HL-60 (cell line): ENCODE data around the gene CALR3.
"Not testable (repeated sequence)": the region's sequence is repeated elsewhere in the genome, so short reads cannot be mapped to it uniquely, and the experiment has no call there.

Experiments used
- DNase-seq, 2 experiments: peaks; one replicate each; pipeline ENCODE4 v3.0.0-alpha.2; 2010 to 2020; ENCODE audit warnings: low read depth in 1 of 2, low spot score in 1 of 2
- H3K27ac ChIP-seq: fragments of 250-450 bp; sonication (Bioruptor Pico); replicated peaks from 2 replicates; pipeline ENCODE4 v1.5.1; 2020; ENCODE audit warnings: mild to moderate bottlenecking, moderate library complexity
- H3K27me3 ChIP-seq: fragments of 250-450 bp; sonication (Bioruptor Pico); 2 replicates; pipeline ENCODE4 v1.5.1; 2021; ENCODE audit warnings: mild to moderate bottlenecking, moderate library complexity; ENCODE audit not compliant: insufficient read depth, poor library complexity, severe bottlenecking
- H3K4me3 ChIP-seq: replicated peaks from 2 replicates; pipeline ENCODE4 v1.5.1; 2011; ENCODE audit warnings: mild to moderate bottlenecking, control low read depth, low read length; ENCODE audit not compliant: insufficient read depth
- CTCF ChIP-seq: IDR thresholded peaks from one replicate; pipeline ENCODE4 v1.5.1; 2011; ENCODE audit warnings: low read length, control low read depth, inconsistent platforms; ENCODE audit not compliant: insufficient read depth
- GABPA ChIP-seq: IDR thresholded peaks from 2 replicates; pipeline ENCODE4 v1.6.1; 2012; ENCODE audit warnings: low read depth
- POLR2AphosphoS5 ChIP-seq: IDR thresholded peaks from 2 replicates; pipeline ENCODE4 v1.6.1; 2012; ENCODE audit warnings: low read depth
- REST ChIP-seq: IDR thresholded peaks from 2 replicates; pipeline ENCODE4 v1.6.1; 2012; ENCODE audit warnings: low read depth; ENCODE audit not compliant: insufficient replicate concordance
- SPI1 ChIP-seq: IDR thresholded peaks from 2 replicates; pipeline ENCODE4 v1.6.1; 2012; ENCODE audit warnings: low read depth, mild to moderate bottlenecking, borderline replicate concordance

CALR3 gene

GRCh38 chr19:16496613-16496983 lies 631 bp upstream of the CALR3 start:
- Histone ChIP-seq H3K27me3 (no peaks in the 10 kb centered on the region), H3K4me3 (peak overlapping the region; percentile 97), H3K27ac (peak overlapping the region; percentile 57)
- TF ChIP-seq CTCF, result no peak
- no peak for TF ChIP-seq POLR2AphosphoS5
- TF ChIP-seq REST, result no peak
- TF ChIP-seq SPI1, result no peak
- TF ChIP-seq GABPA, result no peak
- no peak for DNase-seq

GRCh38 chr19:16486476-16486875 lies 9.5 kb downstream of the CALR3 start:
- not testable (repeated sequence) for H3K27me3 ChIP-seq, DNase-seq, H3K27ac ChIP-seq

GRCh38 chr19:16482745-16483144 lies 13.2 kb downstream of the CALR3 start:
- Histone ChIP-seq H3K27ac (no peak overlapping the region), H3K4me3 (no peak overlapping the region)

More at GRCh38 chr19:16486476-16486875, 9.5 kb downstream of the CALR3 start:
- not testable (repeated sequence) for H3K4me3 ChIP-seq

More at GRCh38 chr19:16482745-16483144, 13.2 kb downstream of the CALR3 start:
- TF ChIP-seq GABPA (no peak), REST (no peak), SPI1 (no peak), POLR2AphosphoS5 (no peak), CTCF (no peak)
- no peak for DNase-seq
- H3K27me3 ChIP-seq, result no peaks in the 10 kb centered on the region
